Measurements from ENCODE around the gene EML2.

DNA sequence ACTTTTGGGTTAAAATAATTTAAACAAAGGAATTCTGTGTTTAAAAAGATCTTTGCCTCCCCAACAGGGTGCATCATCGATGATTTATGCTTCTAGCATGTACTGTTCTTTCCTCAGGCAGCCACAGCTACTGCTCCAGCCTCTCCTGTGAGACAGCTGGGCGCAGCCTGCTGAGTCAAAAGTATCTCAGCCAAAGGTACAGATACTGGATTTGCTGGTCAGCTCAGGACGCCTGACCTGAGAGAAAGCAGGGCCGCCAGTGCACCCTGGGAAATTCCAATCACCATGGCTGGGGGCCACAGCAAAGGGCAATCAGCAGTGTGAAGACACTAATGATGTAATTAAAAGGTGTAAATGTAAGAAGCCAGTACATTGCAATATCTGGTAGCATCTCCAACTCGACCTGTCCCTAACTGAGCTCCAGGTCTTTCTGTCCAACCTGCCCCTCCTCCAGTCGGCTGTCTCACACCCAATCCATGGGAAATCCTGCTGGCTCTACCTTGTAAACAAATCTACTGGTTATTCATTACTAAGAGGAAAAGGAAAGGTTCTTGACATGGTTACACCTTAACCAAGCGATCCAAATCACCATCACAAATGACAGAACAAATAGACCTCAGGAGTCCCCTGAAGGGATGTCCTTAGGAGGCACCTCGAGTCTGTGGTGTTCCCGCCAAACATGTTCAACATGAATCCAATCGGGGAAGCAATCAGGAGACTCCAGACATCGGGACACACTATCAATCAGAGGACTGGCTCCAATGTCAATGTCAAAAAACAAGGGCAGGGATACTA, 61.9 kb downstream of the EML2 start:
- TF ChIP-seq, protein P1, sequence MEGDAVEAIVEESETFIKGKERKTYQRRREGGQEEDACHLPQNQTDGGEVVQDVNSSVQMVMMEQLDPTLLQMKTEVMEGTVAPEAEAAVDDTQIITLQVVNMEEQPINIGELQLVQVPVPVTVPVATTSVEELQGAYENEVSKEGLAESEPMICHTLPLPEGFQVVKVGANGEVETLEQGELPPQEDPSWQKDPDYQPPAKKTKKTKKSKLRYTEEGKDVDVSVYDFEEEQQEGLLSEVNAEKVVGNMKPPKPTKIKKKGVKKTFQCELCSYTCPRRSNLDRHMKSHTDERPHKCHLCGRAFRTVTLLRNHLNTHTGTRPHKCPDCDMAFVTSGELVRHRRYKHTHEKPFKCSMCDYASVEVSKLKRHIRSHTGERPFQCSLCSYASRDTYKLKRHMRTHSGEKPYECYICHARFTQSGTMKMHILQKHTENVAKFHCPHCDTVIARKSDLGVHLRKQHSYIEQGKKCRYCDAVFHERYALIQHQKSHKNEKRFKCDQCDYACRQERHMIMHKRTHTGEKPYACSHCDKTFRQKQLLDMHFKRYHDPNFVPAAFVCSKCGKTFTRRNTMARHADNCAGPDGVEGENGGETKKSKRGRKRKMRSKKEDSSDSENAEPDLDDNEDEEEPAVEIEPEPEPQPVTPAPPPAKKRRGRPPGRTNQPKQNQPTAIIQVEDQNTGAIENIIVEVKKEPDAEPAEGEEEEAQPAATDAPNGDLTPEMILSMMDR (IDR thresholded peaks at IDR 0.05; ENCODE audit: low read length), result no peak
- TF ChIP-seq EZH2phosphoT487 (IDR thresholded peaks at IDR 0.05; ENCODE audit: low read length), result no peak
